Kidney (tissue), 22 donors: Measurements from ENCODE around the gene NKIRAS1. TPM values are rescaled to one million over a fixed set of nuclear protein-coding genes. Genes with fewer than 3 reads are reported as not detected.

Experiments
- DNase-seq, 5 donors: peaks; one replicate each; pipeline ENCODE4 v3.0.0-alpha.2; 2013 to 2020
- FAIRE-seq: peaks from 2 replicates; lab custom pipeline; 2012; peaks lifted over from hg19 to GRCh38; lab: Jason Lieb, UNC
- H3K27ac ChIP-seq, 2 donors: one replicate each; pipeline ENCODE4 v1.7.0; 2013; ENCODE audit warnings: low read depth in 2 of 2, low read length in 2 of 2, inconsistent platforms in 1 of 2
- H3K27me3 ChIP-seq: one replicate; pipeline ENCODE4 v1.7.1; 2013; ENCODE audit warnings: low read length, inconsistent platforms; ENCODE audit not compliant: control insufficient read depth, insufficient read depth
- H3K36me3 ChIP-seq, 3 donors: one replicate each; pipeline versions ENCODE4 v1.7.0 to v1.7.1; 2013; ENCODE audit warnings: low read length in 3 of 3, control low read depth in 1 of 3, inconsistent platforms in 1 of 3; ENCODE audit not compliant: insufficient read depth in 3 of 3, control insufficient read depth in 2 of 3
- H3K4me1 ChIP-seq, 3 donors: one replicate each; pipeline versions ENCODE4 v1.7.0 to v1.7.1; 2013; ENCODE audit warnings: low read length in 3 of 3, inconsistent platforms in 1 of 3, low read depth in 1 of 3; ENCODE audit not compliant: control insufficient read depth in 2 of 3, insufficient read depth in 2 of 3
- H3K4me3 ChIP-seq, 3 donors: one replicate each; pipeline versions ENCODE4 v1.7.0 to v1.8.1; 2013; ENCODE audit warnings: low read length in 3 of 3, control low read depth in 1 of 3, inconsistent platforms in 1 of 3
- H3K9ac ChIP-seq, 3 donors: one replicate each; pipeline versions ENCODE4 v1.7.0 to v1.7.1; 2013; ENCODE audit warnings: low read length in 3 of 3, control low read depth in 1 of 3, inconsistent platforms in 1 of 3
- H3K9me3 ChIP-seq, 3 donors: one replicate each; pipeline versions ENCODE4 v1.7.0 to v1.7.1; 2013; ENCODE audit warnings: low read length in 3 of 3, control low read depth in 1 of 3, inconsistent platforms in 1 of 3; ENCODE audit not compliant: control insufficient read depth in 2 of 3, insufficient read depth in 1 of 3
- intact Hi-C: fragments of 100-400 bp; cut with DNase I; formaldehyde crosslinking; loops from one replicate; pipeline ENCODE4 v1.11.1; 2022
- long read RNA-seq, 10 donors: library from polyadenylated mRNA in 1 of 10; unstranded in 1 of 10; transcript quantifications; one replicate each; pipeline ENCODE4 v2.0.0 and lab custom pipeline, GENCODE V29; 2021 to 2026
- polyA plus RNA-seq: library from polyadenylated mRNA; stranded (reverse); fragments of 350-450 nt; fragmentation: Illumina TruSeq; extraction: RNeasy Lipid Tissue Mini Kit (QIAGEN cat#74804); gene quantifications from one replicate; pipeline ENCODE4 v1.2.3, GENCODE V29; 2014; ENCODE audit warnings: low read depth, low replicate concordance; ENCODE audit not compliant: insufficient read depth
- total RNA-seq: library from RNA; stranded (reverse); fragmentation: NEBNext Ultra II Directional; extraction: Animal tissue kit (Norgen Biotek cat#: 25700); gene quantifications from one replicate; pipeline ENCODE4 v1.2.1, GENCODE V29; 2021
- TF ChIP-seq, protein P1 (sequence below): IDR thresholded peaks from 3 replicates; pipeline ENCODE4 v1.5.1; 2012; ENCODE audit warnings: mild to moderate bottlenecking, moderate library complexity, borderline replicate concordance; ENCODE audit not compliant: insufficient read depth; ENCODE audit errors: extremely low read depth
- donor health status: control.
- donor health status: control.
- donor health status: control.
- donor health status: control.
- donor health status: control.
- donor health status: DM: yes; HTN: yes; CAD: no.
- donor health status: Normal renal cell carcinoma (clear cell type).

The NKIRAS1 gene
- total RNA-seq, result 7.1 TPM
- 17.2 TPM for polyA plus RNA-seq
- long read RNA-seq, donor 1, partial matches to known transcripts, result 1,421 of 2,262 reads
- long read RNA-seq, donor 1, other reads (novel, unspliced or antisense), result 840 of 2,262 reads
- long read RNA-seq, donor 2, partial matches to known transcripts, result 587 of 1,896 reads
- long read RNA-seq, donor 2, other reads (novel, unspliced or antisense), result 1,303 of 1,896 reads
- long read RNA-seq, donor 3, partial matches to known transcripts, result 5 of 9 reads
- long read RNA-seq, donor 3, other reads (novel, unspliced or antisense), result 0 of 9 reads
- long read RNA-seq, donor 4, partial matches to known transcripts, result 14 of 23 reads
- long read RNA-seq, donor 4, other reads (novel, unspliced or antisense), result 6 of 23 reads
- long read RNA-seq, donor 5, partial matches to known transcripts, result 121 of 206 reads
- long read RNA-seq, donor 5, other reads (novel, unspliced or antisense), result 85 of 206 reads
- long read RNA-seq, donor 6, partial matches to known transcripts, result 1,378 of 4,036 reads
- long read RNA-seq, donor 6, other reads (novel, unspliced or antisense), result 2,653 of 4,036 reads
- long read RNA-seq, donor 7, partial matches to known transcripts, result 2 of 10 reads
- long read RNA-seq, donor 7, other reads (novel, unspliced or antisense), result 2 of 10 reads
- long read RNA-seq, donor 8, partial matches to known transcripts, result 762 of 1,787 reads
- long read RNA-seq, donor 8, other reads (novel, unspliced or antisense), result 1,025 of 1,787 reads
- long read RNA-seq, donor 9, partial matches to known transcripts, result 0 of 1 reads
- long read RNA-seq, donor 9, other reads (novel, unspliced or antisense), result 0 of 1 reads
- long read RNA-seq, donor 10, partial matches to known transcripts, result 898 of 2,020 reads
- long read RNA-seq, donor 10, other reads (novel, unspliced or antisense), result 1,119 of 2,020 reads

- Histone ChIP-seq H3K27me3 (no peaks in the 10 kb centered on the region), H3K4me1 (peaks cover 7 to 21% (median 17%) of the 10 kb centered on the region in 3 donors), H3K27ac (peak within 1 kb of the TSS; percentile 94 to 95), H3K36me3 (peaks cover 3 to 17% (median 9%) of the 10 kb centered on the region in 3 donors), H3K4me3 (peak within 1 kb of the TSS; percentile 84 to 97 (median 91)), H3K9ac (peak within 1 kb of the TSS; percentile 89 to 97 (median 95)), H3K9me3 (no peaks in the 10 kb centered on the region)
- intact Hi-C loops, result no loop called here
- TF ChIP-seq, protein P1, sequence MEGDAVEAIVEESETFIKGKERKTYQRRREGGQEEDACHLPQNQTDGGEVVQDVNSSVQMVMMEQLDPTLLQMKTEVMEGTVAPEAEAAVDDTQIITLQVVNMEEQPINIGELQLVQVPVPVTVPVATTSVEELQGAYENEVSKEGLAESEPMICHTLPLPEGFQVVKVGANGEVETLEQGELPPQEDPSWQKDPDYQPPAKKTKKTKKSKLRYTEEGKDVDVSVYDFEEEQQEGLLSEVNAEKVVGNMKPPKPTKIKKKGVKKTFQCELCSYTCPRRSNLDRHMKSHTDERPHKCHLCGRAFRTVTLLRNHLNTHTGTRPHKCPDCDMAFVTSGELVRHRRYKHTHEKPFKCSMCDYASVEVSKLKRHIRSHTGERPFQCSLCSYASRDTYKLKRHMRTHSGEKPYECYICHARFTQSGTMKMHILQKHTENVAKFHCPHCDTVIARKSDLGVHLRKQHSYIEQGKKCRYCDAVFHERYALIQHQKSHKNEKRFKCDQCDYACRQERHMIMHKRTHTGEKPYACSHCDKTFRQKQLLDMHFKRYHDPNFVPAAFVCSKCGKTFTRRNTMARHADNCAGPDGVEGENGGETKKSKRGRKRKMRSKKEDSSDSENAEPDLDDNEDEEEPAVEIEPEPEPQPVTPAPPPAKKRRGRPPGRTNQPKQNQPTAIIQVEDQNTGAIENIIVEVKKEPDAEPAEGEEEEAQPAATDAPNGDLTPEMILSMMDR, result peak; percentile 1
- FAIRE-seq (no peak), DNase-seq (peak; percentile 98 to 99 (median 98))
These were observed at the start of gene NKIRAS1, which contains the start of gene RPL15 for GRCh38 chr3:23916886-23917678. Gene NKIRAS1 (minus strand): TSS chr3:23916990. CDS start chr3:23910904, 6,086 bp downstream. Gene RPL15 (plus strand): TSS chr3:23917132. CDS start chr3:23917860, 728 bp downstream.

DNA sequence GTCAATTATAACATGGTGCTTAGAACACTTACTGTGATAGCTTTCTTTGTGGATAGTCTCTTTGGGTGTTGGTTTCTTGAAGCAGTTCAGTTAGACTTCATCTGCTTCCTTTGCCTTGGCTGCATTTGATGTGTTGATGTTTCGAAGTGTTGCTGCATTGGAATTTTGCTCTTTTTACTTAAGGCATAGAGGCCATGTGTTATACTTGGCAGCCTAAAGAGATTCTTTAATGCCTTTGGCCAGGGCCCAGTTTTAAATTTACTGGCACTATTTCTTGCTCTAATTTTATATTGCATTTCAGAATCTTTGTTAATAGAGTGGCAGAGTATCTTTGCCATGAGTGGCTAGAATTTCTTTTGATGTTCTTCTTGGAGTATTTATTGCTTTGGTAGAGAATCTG, 49.5 kb upstream of the NKIRAS1 start:
- FAIRE-seq (no peak), DNase-seq (peak in 2 of 5 donors; percentile 40 to 73)
- H3K27me3 ChIP-seq, result no peaks in the 10 kb centered on the region
- no peak overlapping the region for H3K27ac ChIP-seq
- intact Hi-C loops, result no loop called here
- no peak overlapping the region for H3K9ac ChIP-seq
- no peaks in the 10 kb centered on the region for H3K4me1 ChIP-seq
- no peak overlapping the region for H3K4me3 ChIP-seq
- no peaks in the 10 kb centered on the region for H3K9me3 ChIP-seq
- TF ChIP-seq, protein P1, result no peak
- peaks cover 5 to 30% (median 22%) of the 10 kb centered on the region in 3 donors for H3K36me3 ChIP-seq

DNA sequence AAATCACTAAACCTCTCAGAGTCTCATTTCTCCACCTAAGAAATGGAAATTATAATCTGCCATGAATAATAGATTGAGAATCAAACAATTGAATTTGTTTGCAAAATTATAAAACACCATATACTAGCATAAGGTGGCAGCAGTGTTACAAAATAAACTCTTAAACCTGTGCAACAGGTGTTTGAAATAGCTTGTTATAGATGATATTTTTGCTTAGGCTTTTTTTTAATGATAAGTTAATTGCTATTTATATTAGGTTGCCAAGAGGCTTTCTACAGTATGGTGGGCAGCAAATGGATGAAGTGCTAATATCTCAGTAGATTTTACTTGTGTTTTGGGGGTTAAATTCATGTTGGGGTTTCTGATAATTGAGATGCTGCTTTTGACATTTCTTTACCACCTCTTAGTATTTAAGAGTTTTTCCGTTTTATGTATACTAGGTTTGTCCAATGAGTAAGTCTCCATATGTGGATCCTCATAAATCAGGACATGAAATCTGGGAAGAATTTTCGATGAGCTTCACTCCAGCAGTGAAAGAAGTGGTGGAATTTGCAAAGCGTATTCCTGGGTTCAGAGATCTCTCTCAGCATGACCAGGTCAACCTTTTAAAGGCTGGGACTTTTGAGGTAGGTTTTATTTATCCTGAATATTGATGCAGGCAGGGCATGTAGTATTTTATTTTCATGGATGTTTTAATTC, 47.9 kb upstream of the NKIRAS1 start:
- Histone ChIP-seq H3K27ac (no peak overlapping the region), H3K4me1 (no peaks in the 10 kb centered on the region), H3K4me3 (no peak overlapping the region), H3K9me3 (no peaks in the 10 kb centered on the region), H3K36me3 (peaks cover 6 to 41% (median 23%) of the 10 kb centered on the region in 3 donors), H3K27me3 (no peaks in the 10 kb centered on the region), H3K9ac (no peak overlapping the region)
- intact Hi-C loops, result no loop called here
- DNase-seq, result no peak
- no peak for FAIRE-seq
- TF ChIP-seq, protein P1, result no peak
